SK-N-SH (cell line): Measurements from ENCODE around the gene DDX24. TPM values are rescaled to one million over a fixed set of nuclear protein-coding genes. Genes with fewer than 3 reads are reported as not detected.

Experiments used
- CTCF ChIA-PET: fragments of 300-600, 350-600 bp; formaldehyde crosslinking; extraction: SDS; loops from one replicate; lab custom pipeline; 2021; lab: Yijun Ruan, JAX
- POLR2A ChIA-PET: fragments of 350-600 bp; sonication (Branson Sonifier 250); formaldehyde crosslinking; extraction: SDS; loops from one replicate; lab custom pipeline; 2020; ENCODE audit warnings: antibody characterized with exemption, inconsistent platforms; lab: Yijun Ruan, JAX
- DNase-seq: peaks from one replicate; pipeline ENCODE4 v3.0.0; 2012
- H2AFZ ChIP-seq: fragments of 200-600 bp; sonication (generic); 2 replicates; pipeline ENCODE4 v1.8.1; 2016; ENCODE audit warnings: antibody characterized with exemption, mild to moderate bottlenecking, low read depth
- H3F3A ChIP-seq: fragments of 200-600 bp; sonication (generic); replicated peaks from 2 replicates; pipeline ENCODE3; 2016; ENCODE audit warnings: antibody characterized with exemption, mild to moderate bottlenecking; ENCODE audit not compliant: insufficient read depth
- H3K27ac ChIP-seq, 2 experiments: fragments of 200-500 bp in 1 of 2; fragments of 200-600 bp in 1 of 2; sonication (Bioruptor generic) in 1 of 2; sonication (generic), shearing (Covaris generic) in 1 of 2; 2 replicates each; pipeline versions ENCODE4 v1.5.1 to v1.6.1; 2014 to 2016; ENCODE audit warnings: low read depth in 2 of 2, inconsistent platforms in 1 of 2, low read length in 1 of 2, mild to moderate bottlenecking in 1 of 2, mixed read lengths in 1 of 2
- H3K27me3 ChIP-seq: fragments of 200-600 bp; sonication (generic), shearing (Covaris generic); 2 replicates; pipeline ENCODE4 v1.6.1; 2016; ENCODE audit warnings: mixed run types; ENCODE audit not compliant: insufficient read depth
- H3K36me3 ChIP-seq, 2 experiments: fragments of 200-500 bp in 1 of 2; fragments of 200-600 bp in 1 of 2; sonication (Bioruptor generic) in 1 of 2; sonication (generic) in 1 of 2; replicated peaks in 1 of 2; 2 replicates each; pipeline versions ENCODE3 to v1.5.1; 2014 to 2016; ENCODE audit warnings: low read length in 1 of 2, mild to moderate bottlenecking in 1 of 2; ENCODE audit not compliant: insufficient read depth in 2 of 2, control insufficient read depth in 1 of 2
- H3K4me1 ChIP-seq, 2 experiments: fragments of 200-500 bp in 1 of 2; fragments of 200-600 bp in 1 of 2; sonication (Bioruptor generic) in 1 of 2; sonication (generic), shearing (Covaris generic) in 1 of 2; 2 replicates each; pipeline versions ENCODE4 v1.5.1 to v1.6.1; 2014 to 2016; ENCODE audit warnings: low read depth in 1 of 2, low read length in 1 of 2, mixed run types in 1 of 2; ENCODE audit not compliant: insufficient read depth in 2 of 2, control insufficient read depth in 1 of 2
- H3K4me2 ChIP-seq: fragments of 200-600 bp; sonication (generic), shearing (Covaris generic); 2 replicates; pipeline ENCODE4 v1.6.1; 2017; ENCODE audit warnings: mixed run types
- H3K4me3 ChIP-seq, 2 experiments: fragments of 200-500 bp in 1 of 2; fragments of 200-600 bp in 1 of 2; sonication (Bioruptor generic) in 1 of 2; sonication (generic), shearing (Covaris generic) in 1 of 2; 2 replicates each; pipeline versions ENCODE4 v1.5.1 to v1.8.1; 2014 to 2016; ENCODE audit warnings: low read depth in 2 of 2, inconsistent platforms in 1 of 2, low read length in 1 of 2, mild to moderate bottlenecking in 1 of 2, mixed read lengths in 1 of 2, moderate library complexity in 1 of 2
- H3K79me2 ChIP-seq: fragments of 200-600 bp; sonication (generic); 2 replicates; pipeline ENCODE4 v1.8.1; 2017; ENCODE audit warnings: mild to moderate bottlenecking; ENCODE audit not compliant: insufficient read depth
- H3K9ac ChIP-seq: fragments of 200-600 bp; sonication (generic); 2 replicates; pipeline ENCODE4 v1.6.1; 2017; ENCODE audit warnings: mixed run types
- H3K9me2 ChIP-seq: fragments of 200-600 bp; sonication (generic); 2 replicates; pipeline ENCODE4 v1.6.1; 2017; ENCODE audit warnings: mixed run types
- H3K9me3 ChIP-seq: fragments of 200-600 bp; sonication (generic); 2 replicates; pipeline ENCODE4 v1.6.1; 2017; ENCODE audit warnings: mixed run types, mild to moderate bottlenecking, moderate library complexity
- H4K20me1 ChIP-seq: fragments of 200-600 bp; sonication (generic); 2 replicates; pipeline ENCODE4 v1.6.1; 2017; ENCODE audit warnings: mild to moderate bottlenecking, mixed run types; ENCODE audit not compliant: insufficient read depth
- EZH2phosphoT487 ChIP-seq: fragments of 200-600 bp; sonication (generic); IDR thresholded peaks from 2 replicates; pipeline ENCODE4 v1.6.1; 2017; ENCODE audit warnings: low read depth, mixed run types, mild to moderate bottlenecking, antibody characterized with exemption, moderate library complexity, borderline replicate concordance
- FOSL2 ChIP-seq: IDR thresholded peaks from 2 replicates; pipeline ENCODE4 v1.4.0; 2012; ENCODE audit warnings: low read depth, mild to moderate bottlenecking, moderate library complexity, borderline replicate concordance
- GATA2 ChIP-seq: sonication (generic); formaldehyde crosslinking; IDR thresholded peaks from 2 replicates; pipeline ENCODE4 v1.5.0; 2020; ENCODE audit warnings: mild to moderate bottlenecking, missing genetic modification reagents
- NRF1 ChIP-seq: IDR thresholded peaks from 2 replicates; pipeline ENCODE4 v1.6.1; 2012; ENCODE audit warnings: low read depth, mild to moderate bottlenecking, low read length
- RCOR1 ChIP-seq: fragments of 150-350 bp; IDR thresholded peaks from 2 replicates; pipeline ENCODE4 v1.6.1; 2017; ENCODE audit warnings: antibody characterized with exemption, low read length
- RXRA ChIP-seq: IDR thresholded peaks from 2 replicates; pipeline ENCODE4 v1.4.0; 2012; ENCODE audit warnings: low read depth, mild to moderate bottlenecking, borderline replicate concordance
- SMC3 ChIP-seq: IDR thresholded peaks from 2 replicates; pipeline ENCODE4 v1.6.1; 2012; ENCODE audit warnings: low read depth, low read length, improper control_type of control experiment
- TCF12 ChIP-seq: IDR thresholded peaks from 2 replicates; pipeline ENCODE4 v1.4.0; 2012
- TEAD4 ChIP-seq: IDR thresholded peaks from 2 replicates; pipeline ENCODE4 v1.4.0; 2012; ENCODE audit warnings: mild to moderate bottlenecking, borderline replicate concordance; ENCODE audit not compliant: insufficient read depth
- WGBS: methylation state at CpG from one replicate; pipeline ENCODE4 v1.1.6; 2017; ENCODE audit warnings: low lambda C conversion rate; 5-methylcytosine and 5-hydroxymethylcytosine counted together
- polyA plus RNA-seq, 3 experiments: library from polyadenylated mRNA; depleted of rRNA; stranded (reverse); fragments of >200 nt; gene quantifications; 2 replicates each; pipeline ENCODE4 v1.2.3, GENCODE V29; 2012
- TF ChIP-seq, protein P1 (sequence below): fragments of 150-350 bp; IDR thresholded peaks from 2 replicates; pipeline ENCODE4 v1.6.1; 2016; ENCODE audit warnings: mild to moderate bottlenecking, low read depth, low read length
- TF ChIP-seq, protein P2 (sequence below): IDR thresholded peaks from 2 replicates; pipeline ENCODE4 v1.6.1; 2012; ENCODE audit warnings: mild to moderate bottlenecking, low read depth, low read length, moderate library complexity
- TF ChIP-seq, protein P3 (sequence below): IDR thresholded peaks from 2 replicates; pipeline ENCODE4 v1.4.0; 2012; ENCODE audit warnings: low read depth, borderline replicate concordance
- TF ChIP-seq, protein P4 (sequence below): IDR thresholded peaks from 2 replicates; pipeline ENCODE4 v1.4.0; 2012; ENCODE audit warnings: low read depth, borderline replicate concordance

The DDX24 gene
- polyA plus RNA-seq, 1 of the 3 experiments (the other 2 are of a cell fraction): 108 TPM

DNA sequence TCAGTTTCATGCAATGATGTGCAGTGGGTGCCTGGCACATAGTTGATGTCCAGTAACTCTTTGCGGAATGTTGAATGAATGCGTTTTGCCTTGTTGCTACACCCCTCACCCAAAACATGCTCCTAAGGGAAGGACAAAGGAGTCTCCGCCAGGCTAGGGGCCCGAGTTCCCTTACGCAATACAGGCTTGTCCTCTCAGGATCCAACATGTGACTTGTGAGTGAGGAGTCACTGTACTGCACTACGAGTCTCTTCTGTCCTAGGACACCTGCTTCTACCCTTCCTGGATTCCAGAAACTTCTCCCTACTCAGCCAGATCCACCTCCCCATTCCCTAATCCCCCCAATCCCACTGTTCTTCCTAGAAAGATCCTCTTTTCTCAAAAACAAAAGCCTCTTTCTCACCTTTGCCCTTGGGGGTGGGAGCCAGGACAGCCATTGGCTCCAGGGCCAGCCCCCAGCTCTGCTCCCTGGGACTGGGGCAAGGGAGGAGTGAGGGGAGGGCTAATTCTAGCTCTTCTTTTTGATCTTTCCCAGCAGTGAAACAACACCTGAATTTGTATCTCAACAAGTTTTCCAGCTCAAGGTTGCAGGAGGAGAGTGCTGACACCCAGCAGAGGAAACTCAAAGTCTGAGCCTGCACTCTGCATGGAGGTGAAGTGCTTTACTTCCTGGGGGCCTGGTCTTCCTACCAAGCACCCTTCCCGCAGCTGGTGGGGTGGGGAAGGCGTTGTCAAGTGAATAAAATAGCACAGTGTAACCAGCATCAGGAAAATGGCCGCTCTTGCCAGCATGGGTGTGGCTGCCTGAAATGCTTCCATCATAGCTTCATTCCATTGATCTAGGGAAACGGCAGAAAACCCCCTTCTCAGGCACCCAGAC, 58.2 kb downstream of the DDX24 start:
- Histone ChIP-seq H3K27ac (no peak overlapping the region), H3K4me1 (peaks cover 0 to 8% of the 10 kb centered on the region in 2 experiments; a peak in 1 of 4 replicates), H3K4me2 (no peak overlapping the region), H3F3A (no peaks in the 10 kb centered on the region), H3K27me3 (no peaks in the 10 kb centered on the region), H4K20me1 (no peaks in the 10 kb centered on the region), H3K9me2 (no peaks in the 10 kb centered on the region), H3K9ac (no peak overlapping the region), H3K9me3 (no peaks in the 10 kb centered on the region), H2AFZ (no peak overlapping the region), H3K4me3 (no peak overlapping the region), H3K79me2 (no peaks in the 10 kb centered on the region), H3K36me3 (no peaks in the 10 kb centered on the region)
- 68% methylated on average over 6 of the region's 10 CpGs for WGBS
- TF ChIP-seq, protein P1, sequence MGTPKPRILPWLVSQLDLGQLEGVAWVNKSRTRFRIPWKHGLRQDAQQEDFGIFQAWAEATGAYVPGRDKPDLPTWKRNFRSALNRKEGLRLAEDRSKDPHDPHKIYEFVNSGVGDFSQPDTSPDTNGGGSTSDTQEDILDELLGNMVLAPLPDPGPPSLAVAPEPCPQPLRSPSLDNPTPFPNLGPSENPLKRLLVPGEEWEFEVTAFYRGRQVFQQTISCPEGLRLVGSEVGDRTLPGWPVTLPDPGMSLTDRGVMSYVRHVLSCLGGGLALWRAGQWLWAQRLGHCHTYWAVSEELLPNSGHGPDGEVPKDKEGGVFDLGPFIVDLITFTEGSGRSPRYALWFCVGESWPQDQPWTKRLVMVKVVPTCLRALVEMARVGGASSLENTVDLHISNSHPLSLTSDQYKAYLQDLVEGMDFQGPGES: no peak
- TF ChIP-seq, protein P2, sequence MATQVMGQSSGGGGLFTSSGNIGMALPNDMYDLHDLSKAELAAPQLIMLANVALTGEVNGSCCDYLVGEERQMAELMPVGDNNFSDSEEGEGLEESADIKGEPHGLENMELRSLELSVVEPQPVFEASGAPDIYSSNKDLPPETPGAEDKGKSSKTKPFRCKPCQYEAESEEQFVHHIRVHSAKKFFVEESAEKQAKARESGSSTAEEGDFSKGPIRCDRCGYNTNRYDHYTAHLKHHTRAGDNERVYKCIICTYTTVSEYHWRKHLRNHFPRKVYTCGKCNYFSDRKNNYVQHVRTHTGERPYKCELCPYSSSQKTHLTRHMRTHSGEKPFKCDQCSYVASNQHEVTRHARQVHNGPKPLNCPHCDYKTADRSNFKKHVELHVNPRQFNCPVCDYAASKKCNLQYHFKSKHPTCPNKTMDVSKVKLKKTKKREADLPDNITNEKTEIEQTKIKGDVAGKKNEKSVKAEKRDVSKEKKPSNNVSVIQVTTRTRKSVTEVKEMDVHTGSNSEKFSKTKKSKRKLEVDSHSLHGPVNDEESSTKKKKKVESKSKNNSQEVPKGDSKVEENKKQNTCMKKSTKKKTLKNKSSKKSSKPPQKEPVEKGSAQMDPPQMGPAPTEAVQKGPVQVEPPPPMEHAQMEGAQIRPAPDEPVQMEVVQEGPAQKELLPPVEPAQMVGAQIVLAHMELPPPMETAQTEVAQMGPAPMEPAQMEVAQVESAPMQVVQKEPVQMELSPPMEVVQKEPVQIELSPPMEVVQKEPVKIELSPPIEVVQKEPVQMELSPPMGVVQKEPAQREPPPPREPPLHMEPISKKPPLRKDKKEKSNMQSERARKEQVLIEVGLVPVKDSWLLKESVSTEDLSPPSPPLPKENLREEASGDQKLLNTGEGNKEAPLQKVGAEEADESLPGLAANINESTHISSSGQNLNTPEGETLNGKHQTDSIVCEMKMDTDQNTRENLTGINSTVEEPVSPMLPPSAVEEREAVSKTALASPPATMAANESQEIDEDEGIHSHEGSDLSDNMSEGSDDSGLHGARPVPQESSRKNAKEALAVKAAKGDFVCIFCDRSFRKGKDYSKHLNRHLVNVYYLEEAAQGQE: no peak
- TF ChIP-seq TCF12 (no peak), EZH2phosphoT487 (no peak), RXRA (no peak), FOSL2 (no peak), TEAD4 (no peak), NRF1 (no peak), GATA2 (no peak), SMC3 (no peak), RCOR1 (no peak)
- TF ChIP-seq, protein P3, sequence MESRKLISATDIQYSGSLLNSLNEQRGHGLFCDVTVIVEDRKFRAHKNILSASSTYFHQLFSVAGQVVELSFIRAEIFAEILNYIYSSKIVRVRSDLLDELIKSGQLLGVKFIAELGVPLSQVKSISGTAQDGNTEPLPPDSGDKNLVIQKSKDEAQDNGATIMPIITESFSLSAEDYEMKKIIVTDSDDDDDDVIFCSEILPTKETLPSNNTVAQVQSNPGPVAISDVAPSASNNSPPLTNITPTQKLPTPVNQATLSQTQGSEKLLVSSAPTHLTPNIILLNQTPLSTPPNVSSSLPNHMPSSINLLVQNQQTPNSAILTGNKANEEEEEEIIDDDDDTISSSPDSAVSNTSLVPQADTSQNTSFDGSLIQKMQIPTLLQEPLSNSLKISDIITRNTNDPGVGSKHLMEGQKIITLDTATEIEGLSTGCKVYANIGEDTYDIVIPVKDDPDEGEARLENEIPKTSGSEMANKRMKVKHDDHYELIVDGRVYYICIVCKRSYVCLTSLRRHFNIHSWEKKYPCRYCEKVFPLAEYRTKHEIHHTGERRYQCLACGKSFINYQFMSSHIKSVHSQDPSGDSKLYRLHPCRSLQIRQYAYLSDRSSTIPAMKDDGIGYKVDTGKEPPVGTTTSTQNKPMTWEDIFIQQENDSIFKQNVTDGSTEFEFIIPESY: no peak
- TF ChIP-seq, protein P4, sequence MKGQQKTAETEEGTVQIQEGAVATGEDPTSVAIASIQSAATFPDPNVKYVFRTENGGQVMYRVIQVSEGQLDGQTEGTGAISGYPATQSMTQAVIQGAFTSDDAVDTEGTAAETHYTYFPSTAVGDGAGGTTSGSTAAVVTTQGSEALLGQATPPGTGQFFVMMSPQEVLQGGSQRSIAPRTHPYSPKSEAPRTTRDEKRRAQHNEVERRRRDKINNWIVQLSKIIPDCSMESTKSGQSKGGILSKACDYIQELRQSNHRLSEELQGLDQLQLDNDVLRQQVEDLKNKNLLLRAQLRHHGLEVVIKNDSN: no peak
- no peak for DNase-seq
- CTCF ChIA-PET: interaction anchor here (0.7 to 1.8 kb wide), 3 partner anchors 21 to 114 kb away, joined by 3 to 7 read pairs (median 6); no protein-coding TSS in a partner anchor
- POLR2A ChIA-PET: interaction anchor here (0.6 kb wide), 1 partner anchor 117 kb away, joined by 3 read pairs; no protein-coding TSS in a partner anchor
